Left lung (tissue), 10 donors: ENCODE results near the gene CDK14. TPM values are rescaled to one million over a fixed set of nuclear protein-coding genes. Genes with fewer than 3 reads are reported as not detected.

Source experiments
- ATAC-seq: fragments of 200-7000 bp; cut with Tn5 transposase; one replicate; pipeline ENCODE4 v1.9.1; 2020; ENCODE audit warnings: moderate library complexity
- DNase-seq, 4 donors: peaks; one replicate each; pipeline ENCODE4 v3.0.0-alpha.2; 2013 to 2020
- H3K27ac ChIP-seq, 2 donors: fragments of 200-600 bp; sonication (generic) in 1 of 2; one replicate each; pipeline versions ENCODE4 v1.5.0 to v1.8.0; 2020 to 2021
- H3K27me3 ChIP-seq, 2 donors: fragments of 200-600 bp; sonication (generic) in 1 of 2; one replicate each; pipeline versions ENCODE4 v1.5.0 to v1.8.0; 2020 to 2021
- H3K36me3 ChIP-seq, 2 donors: fragments of 200-600 bp; sonication (generic) in 1 of 2; one replicate each; pipeline versions ENCODE4 v1.5.0 to v1.8.0; 2020 to 2021
- H3K4me1 ChIP-seq, 2 donors: fragments of 200-600 bp; one replicate each; pipeline ENCODE4 v1.8.0; 2021
- H3K4me3 ChIP-seq, 2 donors: fragments of 200-600 bp; sonication (generic) in 1 of 2; one replicate each; pipeline versions ENCODE4 v1.5.0 to v1.8.0; 2020 to 2021; ENCODE audit warnings: mild to moderate bottlenecking in 1 of 2
- H3K9me3 ChIP-seq, 2 donors: fragments of 200-600 bp; sonication (generic) in 1 of 2; one replicate each; pipeline versions ENCODE4 v1.5.0 to v1.8.0; 2020 to 2021
- CTCF ChIP-seq, 2 donors: fragments of 200-600 bp; sonication (generic) in 1 of 2; IDR thresholded peaks; one replicate each; pipeline versions ENCODE4 v1.5.0 to v1.8.0; 2021; ENCODE audit warnings: antibody characterized with exemption in 2 of 2
- intact Hi-C, 2 donors: fragments of 100-400 bp; cut with DNase I; formaldehyde crosslinking; loops; one replicate each; pipeline versions ENCODE4 v1.11.2 to v1.14.2; 2022
- polyA plus RNA-seq, 6 donors: library from polyadenylated mRNA; unstranded; fragments of 120-200 nt; gene quantifications; one replicate each; pipeline ENCODE4 v1.2.1, GENCODE V29; 2013; ENCODE audit not compliant: insufficient read length in 6 of 6
- total RNA-seq, 2 donors: library from RNA; stranded (reverse); fragmentation: NEBNext Ultra II Directional; extraction: Animal tissue kit (Norgen Biotek cat#: 25700); gene quantifications; one replicate each; pipeline ENCODE4 v1.2.1, GENCODE V29; 2021
- donor health status: DM: no; HTN: yes; CAD: no.
- donor health status: DM: no; HTN: no; CAD: no.

The CDK14 gene
- total and polyA plus RNA-seq, 8 donors: 24.1 to 45.1 (median 30.0) TPM

- no peaks in the 10 kb centered on the region for H3K27me3 ChIP-seq
- peak overlapping the region in 1 of 2 donors; percentile 80 for H3K4me3 ChIP-seq
- peak overlapping the region; percentile 89 to 93 for H3K27ac ChIP-seq
- no peaks in the 10 kb centered on the region for H3K36me3 ChIP-seq
- no peak for TF ChIP-seq CTCF (IDR thresholded peaks at IDR 0.05)
- H3K4me1 ChIP-seq: peaks cover 0 to 52% of the 10 kb centered on the region in 2 donors
- DNase-seq (peak in 2 of 4 donors; percentile 35 to 46), ATAC-seq (peak; percentile 47)
- intact Hi-C loops: no loop called here
- no peaks in the 10 kb centered on the region for H3K9me3 ChIP-seq
These were observed 1.3 kb upstream of the CDK14 start for GRCh38 chr7:90594751-90595317.

GRCh38 chr7:90595342-90595800 is 750 bp upstream of the CDK14 start:
- no peaks in the 10 kb centered on the region for H3K27me3 ChIP-seq
- no peaks in the 10 kb centered on the region for H3K36me3 ChIP-seq
- intact Hi-C loops: no loop called here
- DNase-seq (no peak), ATAC-seq (peak; percentile 22)
- TF ChIP-seq CTCF (IDR thresholded peaks at IDR 0.05): no peak
- peak overlapping the region; percentile 49 to 80 for H3K4me3 ChIP-seq
- no peaks in the 10 kb centered on the region for H3K9me3 ChIP-seq
- peaks cover 0 to 56% of the 10 kb centered on the region in 2 donors for H3K4me1 ChIP-seq
- H3K27ac ChIP-seq: peak overlapping the region; percentile 89 to 93

GRCh38 chr7:90596671-90597562 is 796 bp downstream of the CDK14 start:
- H3K27me3 ChIP-seq: no peaks in the 10 kb centered on the region
- no peak for TF ChIP-seq CTCF (IDR thresholded peaks at IDR 0.05)
- H3K4me1 ChIP-seq: peaks cover 4 to 68% of the 10 kb centered on the region in 2 donors
- no peaks in the 10 kb centered on the region for H3K9me3 ChIP-seq
- DNase-seq: peak in 2 of 4 donors; percentile 48 to 49
- intact Hi-C loops: no loop called here
- H3K4me3 ChIP-seq: peak overlapping the region; percentile 49 to 80
- peak; percentile 17 for ATAC-seq
- H3K36me3 ChIP-seq: no peaks in the 10 kb centered on the region
- H3K27ac ChIP-seq: peak overlapping the region; percentile 89 to 93

GRCh38 chr7:90597563-90598253 is 1.6 kb downstream of the CDK14 start:
- H3K27ac ChIP-seq: peak overlapping the region; percentile 89 to 93
- peak in 1 of 4 donors; percentile 19 for DNase-seq

More at GRCh38 chr7:90597563-90598253, 1.6 kb downstream of the CDK14 start:
- no peak for TF ChIP-seq CTCF (IDR thresholded peaks at IDR 0.05)
- no peak for ATAC-seq
- H3K4me3 ChIP-seq: peak overlapping the region; percentile 49 to 80
- H3K27me3 ChIP-seq: no peaks in the 10 kb centered on the region
- no peaks in the 10 kb centered on the region for H3K9me3 ChIP-seq
- intact Hi-C loops: no loop called here
- peaks cover 4 to 61% of the 10 kb centered on the region in 2 donors for H3K4me1 ChIP-seq
- no peaks in the 10 kb centered on the region for H3K36me3 ChIP-seq
